Parathyroid adenoma (tissue), 2 donors: ENCODE data around the gene PRDM15.

Experiments
- H2AFZ ChIP-seq: fragments of 300-600 bp; sonication (generic); one replicate; pipeline ENCODE4 v1.7.0; 2017; ENCODE audit warnings: antibody characterized with exemption, mild to moderate bottlenecking
- H3K27ac ChIP-seq: fragments of 300-600 bp; sonication (generic); one replicate; pipeline ENCODE4 v1.7.0; 2017
- H3K27me3 ChIP-seq: fragments of 300-600 bp; sonication (generic); one replicate; pipeline ENCODE4 v1.7.0; 2017; ENCODE audit warnings: low read length; ENCODE audit not compliant: control insufficient read depth, insufficient read depth
- H3K36me3 ChIP-seq: fragments of 300-600 bp; sonication (generic); one replicate; pipeline ENCODE4 v1.7.0; 2017; ENCODE audit warnings: low read length; ENCODE audit not compliant: control insufficient read depth, insufficient read depth
- H3K4me1 ChIP-seq: fragments of 300-600 bp; sonication (generic); one replicate; pipeline ENCODE4 v1.7.0; 2017; ENCODE audit warnings: control low read depth
- H3K4me2 ChIP-seq: fragments of 300-600 bp; sonication (generic); one replicate; pipeline ENCODE4 v1.7.0; 2017; ENCODE audit warnings: low read length
- H3K4me3 ChIP-seq: fragments of 300-600 bp; sonication (generic); one replicate; pipeline ENCODE4 v1.7.0; 2017; ENCODE audit warnings: low read depth, low read length
- H3K79me2 ChIP-seq: fragments of 300-600 bp; sonication (generic); one replicate; pipeline ENCODE4 v1.7.0; 2017; ENCODE audit warnings: control low read depth
- H3K9ac ChIP-seq: fragments of 300-600 bp; sonication (generic); one replicate; pipeline ENCODE4 v1.7.0; 2017; ENCODE audit warnings: mild to moderate bottlenecking
- H3K9me3 ChIP-seq: fragments of 300-600 bp; sonication (generic); one replicate; pipeline ENCODE4 v1.7.0; 2017; ENCODE audit warnings: low read length; ENCODE audit not compliant: control insufficient read depth
- CTCF ChIP-seq: fragments of 300-600 bp; sonication (generic); IDR thresholded peaks from one replicate; pipeline ENCODE4 v1.7.0; 2017; ENCODE audit warnings: antibody characterized with exemption, mild to moderate bottlenecking
- donor health status: primary hyperparathyroidism.

The PRDM15 gene

GRCh38 chr21:41861987-41862386 lies 17.2 kb downstream of the PRDM15 start:
- no peaks in the 10 kb centered on the region for H3K27me3 ChIP-seq
- H2AFZ ChIP-seq: no peak overlapping the region
- no peaks in the 10 kb centered on the region for H3K9me3 ChIP-seq
- no peaks in the 10 kb centered on the region for H3K36me3 ChIP-seq
- H3K79me2 ChIP-seq: no peaks in the 10 kb centered on the region
- no peaks in the 10 kb centered on the region for H3K4me1 ChIP-seq
- H3K4me3 ChIP-seq: no peak overlapping the region
- no peak overlapping the region for H3K4me2 ChIP-seq
- no peak overlapping the region for H3K27ac ChIP-seq
- H3K9ac ChIP-seq: no peak overlapping the region
- no peak for TF ChIP-seq CTCF

- Histone ChIP-seq H3K36me3 (no peaks in the 10 kb centered on the region), H3K9ac (no peak overlapping the region), H3K4me1 (no peaks in the 10 kb centered on the region), H3K4me2 (no peak overlapping the region), H3K4me3 (no peak overlapping the region), H3K27ac (no peak overlapping the region), H3K9me3 (no peaks in the 10 kb centered on the region), H3K27me3 (no peaks in the 10 kb centered on the region), H3K79me2 (no peaks in the 10 kb centered on the region), H2AFZ (no peak overlapping the region)
- no peak for TF ChIP-seq CTCF
These were observed 17.9 kb downstream of the PRDM15 start for GRCh38 chr21:41861255-41861654.

GRCh38 chr21:41859297-41859980 lies 19.7 kb downstream of the PRDM15 start:
- no peaks in the 10 kb centered on the region for H3K4me1 ChIP-seq
- H3K9ac ChIP-seq: no peak overlapping the region
- H3K4me3 ChIP-seq: no peak overlapping the region
- H3K79me2 ChIP-seq: no peaks in the 10 kb centered on the region
- no peaks in the 10 kb centered on the region for H3K36me3 ChIP-seq
- H3K27ac ChIP-seq: no peak overlapping the region
- H3K9me3 ChIP-seq: no peaks in the 10 kb centered on the region
- TF ChIP-seq CTCF: no peak
- H3K27me3 ChIP-seq: no peaks in the 10 kb centered on the region
- H2AFZ ChIP-seq: no peak overlapping the region
- no peak overlapping the region for H3K4me2 ChIP-seq

GRCh38 chr21:41858466-41859296 lies 20.5 kb downstream of the PRDM15 start:
- Histone ChIP-seq H3K27ac (no peak overlapping the region), H3K36me3 (no peaks in the 10 kb centered on the region), H3K27me3 (no peaks in the 10 kb centered on the region), H3K4me1 (no peaks in the 10 kb centered on the region), H3K4me2 (no peak overlapping the region), H2AFZ (no peak overlapping the region), H3K79me2 (no peaks in the 10 kb centered on the region), H3K4me3 (no peak overlapping the region), H3K9ac (no peak overlapping the region), H3K9me3 (no peaks in the 10 kb centered on the region)
- no peak for TF ChIP-seq CTCF
